IMR-90 (cell line): ENCODE measurements around the gene PHACTR3. TPM values are rescaled to one million over a fixed set of nuclear protein-coding genes. Genes with fewer than 3 reads are reported as not detected.

Experiments used
- ATAC-seq: fragments of 200-7000 bp; cut with Tn5 transposase; 2 replicates; pipeline ENCODE4 v1.9.1; 2020; ENCODE audit warnings: low read depth, mild to moderate bottlenecking, moderate library complexity
- BruUV-seq: library from RNA; stranded (reverse); fragments of 400-500 nt; replicated peaks from 2 replicates; lab custom pipeline; 2021; lab: Mats Ljungman, UMichigan
- CTCF ChIA-PET: fragments of 300-600 bp; formaldehyde crosslinking; extraction: SDS; loops from one replicate; lab custom pipeline; 2021; ENCODE audit warnings: antibody characterized with exemption; lab: Yijun Ruan, JAX
- POLR2A ChIA-PET: fragments of 300-600 bp; sonication (Branson Sonifier 250); formaldehyde crosslinking; loops from one replicate; lab custom pipeline; 2022; ENCODE audit warnings: antibody characterized with exemption; ENCODE audit not compliant: unreplicated experiment; lab: Charles Lee
- DNase-seq: peaks from one replicate; pipeline ENCODE4 v3.0.0; 2013
- H2AFZ ChIP-seq: replicated peaks from 2 replicates; pipeline ENCODE3; 2013; ENCODE audit warnings: low read length, mild to moderate bottlenecking; ENCODE audit not compliant: poor library complexity
- H2AK5ac ChIP-seq: 2 replicates; pipeline ENCODE4 v1.6.1; 2013; ENCODE audit warnings: low read depth, low read length, inconsistent platforms
- H2AK9ac ChIP-seq: replicated peaks from 2 replicates; pipeline ENCODE3; 2013; ENCODE audit warnings: mild to moderate bottlenecking, low read depth, low read length, moderate library complexity; ENCODE audit not compliant: poor library complexity
- H2BK120ac ChIP-seq: 2 replicates; pipeline ENCODE4 v1.6.1; 2013; ENCODE audit warnings: low read depth, low read length, inconsistent platforms
- H2BK15ac ChIP-seq: 3 replicates; pipeline ENCODE4 v1.6.1; 2013; ENCODE audit warnings: low read depth, low read length, inconsistent platforms
- H2BK20ac ChIP-seq: 2 replicates; pipeline ENCODE4 v1.6.1; 2013; ENCODE audit warnings: low read depth, mild to moderate bottlenecking, inconsistent platforms, low read length, moderate library complexity
- H2BK5ac ChIP-seq: 2 replicates; pipeline ENCODE4 v1.6.1; 2013; ENCODE audit warnings: mild to moderate bottlenecking, low read depth, low read length, inconsistent platforms; ENCODE audit not compliant: poor library complexity, severe bottlenecking
- H3K14ac ChIP-seq: replicated peaks from 2 replicates; pipeline ENCODE4 v1.6.1; 2013; ENCODE audit warnings: low read depth, low read length, inconsistent platforms
- H3K18ac ChIP-seq: 2 replicates; pipeline ENCODE4 v1.6.1; 2013; ENCODE audit warnings: low read depth, low read length, control low read depth
- H3K23ac ChIP-seq: 2 replicates; pipeline ENCODE4 v1.6.1; 2013; ENCODE audit warnings: low read depth, low read length, inconsistent platforms
- H3K27ac ChIP-seq: 2 replicates; pipeline ENCODE4 v1.5.1; 2013; ENCODE audit warnings: mild to moderate bottlenecking, control low read depth, low read length; ENCODE audit not compliant: insufficient read depth
- H3K27me3 ChIP-seq: 2 replicates; pipeline ENCODE4 v1.6.1; 2013; ENCODE audit warnings: low read length; ENCODE audit not compliant: control insufficient read depth, insufficient read depth
- H3K36me3 ChIP-seq: 2 replicates; pipeline ENCODE4 v1.6.1; 2013; ENCODE audit warnings: low read length, mixed read lengths; ENCODE audit not compliant: control insufficient read depth, insufficient read depth
- H3K4ac ChIP-seq: 2 replicates; pipeline ENCODE4 v1.6.1; 2013; ENCODE audit warnings: low read depth, low read length, inconsistent platforms
- H3K4me1 ChIP-seq: 2 replicates; pipeline ENCODE4 v1.6.1; 2013; ENCODE audit warnings: low read length, mixed read lengths; ENCODE audit not compliant: control insufficient read depth, insufficient read depth
- H3K4me2 ChIP-seq: 2 replicates; pipeline ENCODE4 v1.6.1; 2013; ENCODE audit warnings: low read depth, mild to moderate bottlenecking, control low read depth, low read length, moderate library complexity
- H3K4me3 ChIP-seq: 2 replicates; pipeline ENCODE4 v1.5.1; 2013; ENCODE audit warnings: low read depth, mild to moderate bottlenecking, control low read depth, low read length, moderate library complexity; ENCODE audit not compliant: insufficient read depth
- H3K56ac ChIP-seq: 2 replicates; pipeline ENCODE4 v1.6.1; 2013; ENCODE audit warnings: low read length, inconsistent platforms; ENCODE audit not compliant: insufficient read depth; ENCODE audit errors: extremely low read depth
- H3K79me1 ChIP-seq, 2 experiments: 2 replicates each; pipeline ENCODE4 v1.6.1; 2013; ENCODE audit warnings: low read length in 2 of 2, inconsistent platforms in 1 of 2, low read depth in 1 of 2
- H3K9ac ChIP-seq: 2 replicates; pipeline ENCODE4 v1.6.1; 2013; ENCODE audit warnings: low read depth, low read length, control low read depth
- H3K9me1 ChIP-seq: 2 replicates; pipeline ENCODE4 v1.6.1; 2013; ENCODE audit warnings: low read length, inconsistent platforms; ENCODE audit not compliant: insufficient read depth
- H3K9me3 ChIP-seq: 2 replicates; pipeline ENCODE4 v1.6.1; 2013; ENCODE audit warnings: low read length; ENCODE audit not compliant: control insufficient read depth, insufficient read depth
- H4K20me1 ChIP-seq: 2 replicates; pipeline ENCODE4 v1.6.1; 2013; ENCODE audit warnings: low read length, inconsistent platforms; ENCODE audit not compliant: insufficient read depth
- H4K5ac ChIP-seq: 2 replicates; pipeline ENCODE4 v1.6.1; 2013; ENCODE audit warnings: mild to moderate bottlenecking, low read depth, low read length, control low read depth
- H4K8ac ChIP-seq, 2 experiments: 2 replicates each; pipeline ENCODE4 v1.6.1; 2013; ENCODE audit warnings: low read depth in 2 of 2, low read length in 2 of 2, control low read depth in 1 of 2, inconsistent platforms in 1 of 2
- H4K91ac ChIP-seq: 2 replicates; pipeline ENCODE4 v1.6.1; 2013; ENCODE audit warnings: low read depth, low read length, inconsistent platforms; ENCODE audit not compliant: insufficient read depth
- BHLHE40 ChIP-seq: fragments of 150-350 bp; IDR thresholded peaks from 2 replicates; pipeline ENCODE4 v1.6.1; 2016; ENCODE audit warnings: mild to moderate bottlenecking, low read depth, low read length
- CEBPB ChIP-seq: IDR thresholded peaks from 2 replicates; pipeline ENCODE4 v1.6.1; 2012; ENCODE audit warnings: low read depth, low read length, improper control_type of control experiment
- CHD1 ChIP-seq: IDR thresholded peaks from 2 replicates; pipeline ENCODE4 v1.6.1; 2012; ENCODE audit warnings: low read depth, low read length, improper control_type of control experiment
- CTCF ChIP-seq: conservative IDR thresholded peaks from 2 replicates; pipeline ENCODE4 v1.5.1; 2012; ENCODE audit warnings: mild to moderate bottlenecking, low read depth, low read length, improper control_type of control experiment
- ELK1 ChIP-seq: fragments of 150-350 bp; IDR thresholded peaks from 2 replicates; pipeline ENCODE4 v1.6.1; 2016; ENCODE audit warnings: low read depth, mild to moderate bottlenecking, low read length, moderate library complexity, borderline replicate concordance
- FOS ChIP-seq: fragments of 150-350 bp; IDR thresholded peaks from 2 replicates; pipeline ENCODE4 v1.6.1; 2016; ENCODE audit warnings: low read depth, low read length
- MAFK ChIP-seq: IDR thresholded peaks from 2 replicates; pipeline ENCODE4 v1.6.1; 2012; ENCODE audit warnings: low read depth, low read length, improper control_type of control experiment
- MAZ ChIP-seq: IDR thresholded peaks from 2 replicates; pipeline ENCODE4 v1.6.1; 2012; ENCODE audit warnings: low read depth, mild to moderate bottlenecking, low read length, improper control_type of control experiment, moderate library complexity, borderline replicate concordance
- NFE2L2 ChIP-seq: fragments of 150-350 bp; IDR thresholded peaks from 2 replicates; pipeline ENCODE4 v1.6.1; 2016; ENCODE audit warnings: low read depth, mild to moderate bottlenecking, low read length
- RAD21 ChIP-seq: IDR thresholded peaks from 2 replicates; pipeline ENCODE4 v1.6.1; 2012; ENCODE audit warnings: low read length, improper control_type of control experiment
- RCOR1 ChIP-seq: IDR thresholded peaks from 2 replicates; pipeline ENCODE4 v1.6.1; 2012; ENCODE audit warnings: mild to moderate bottlenecking, low read length, improper control_type of control experiment; ENCODE audit not compliant: insufficient replicate concordance
- RFX5 ChIP-seq: IDR thresholded peaks from 2 replicates; pipeline ENCODE4 v1.8.0; 2012; ENCODE audit warnings: low read depth, mild to moderate bottlenecking, low read length, moderate library complexity
- SMC3 ChIP-seq: fragments of 150-350 bp; IDR thresholded peaks from 2 replicates; pipeline ENCODE4 v1.6.1; 2016; ENCODE audit warnings: low read depth, mild to moderate bottlenecking, antibody characterized with exemption, low read length, moderate library complexity
- WGBS, 2 experiments: methylation state at CpG; one replicate each; pipeline versions ENCODE4 v1.1.5 to v1.1.7; 2013; ENCODE audit warnings: missing lambda C conversion rate in 2 of 2; ENCODE audit not compliant: insufficient read length in 1 of 2; ENCODE audit errors: extremely low coverage in 2 of 2; 5-methylcytosine and 5-hydroxymethylcytosine counted together
- dilution Hi-C: fragments of 300-500 bp; cut with HindIII; formaldehyde crosslinking; loops from one replicate; pipeline ENCODE4 v1.14.3; 2018; ENCODE audit warnings: low sequenced_read_pairs; ENCODE audit not compliant: unreplicated experiment
- in situ Hi-C: fragments of 300-500 bp; cut with MboI; formaldehyde crosslinking; loops from 3 replicates; pipeline ENCODE4 v1.14.3; 2019; ENCODE audit warnings: low sequenced_read_pairs, inconsistent platforms, mixed read lengths
- intact Hi-C: fragments of 100-400 bp; cut with micrococcal nuclease; formaldehyde crosslinking; loops from 2 replicates; pipeline ENCODE4 v1.10.0; 2022
- polyA plus RNA-seq, 3 experiments: library from polyadenylated mRNA; depleted of rRNA; stranded (reverse); fragments of >200 nt; gene quantifications; 2 replicates each; pipeline ENCODE4 v1.2.3, GENCODE V29; 2012; ENCODE audit warnings: low replicate concordance in 1 of 3
- total RNA-seq: library from RNA; depleted of rRNA; stranded (reverse); fragments of >200 nt; gene quantifications from 2 replicates; pipeline ENCODE4 v1.2.3, GENCODE V29; 2012

PHACTR3 gene
- total and polyA plus RNA-seq, 2 of the 4 experiments (the other 2 are of a cell fraction) = not detected

DNA sequence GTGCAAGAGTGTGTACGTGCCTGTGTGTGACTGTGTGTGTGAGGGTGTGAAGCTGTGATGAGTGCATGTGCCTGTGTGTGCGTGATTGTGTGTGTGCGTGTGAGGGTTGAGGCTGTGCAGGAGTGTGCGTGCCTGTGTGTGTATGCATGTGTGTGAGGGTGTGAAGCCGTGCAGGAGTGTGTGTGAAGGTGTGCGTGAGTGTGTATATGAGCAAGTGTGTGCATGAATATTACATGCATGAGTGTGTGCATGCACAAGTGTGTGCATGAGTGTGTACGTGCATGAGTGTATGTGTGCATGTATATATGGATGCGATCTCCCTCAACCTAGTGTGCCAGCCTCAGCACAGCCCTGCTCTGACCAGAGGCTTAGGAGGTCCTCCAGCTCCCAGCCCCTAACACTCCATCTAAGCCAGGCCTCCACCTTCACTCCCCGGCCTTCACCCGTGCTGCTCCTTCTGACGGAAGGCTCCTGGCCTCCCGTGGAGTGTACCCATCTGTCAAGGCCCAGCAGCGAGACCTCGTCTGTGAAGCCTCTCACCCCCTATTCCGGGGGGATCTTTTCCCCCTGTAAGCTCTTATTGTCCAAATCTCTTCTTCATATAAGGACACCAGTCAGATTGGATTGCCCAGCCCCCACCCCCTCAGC is 19.9 kb upstream of the PHACTR3 start:
- Histone ChIP-seq H3K4me1 (no peaks in the 10 kb centered on the region), H2BK120ac (no peak overlapping the region), H2AK5ac (no peak overlapping the region), H3K79me1 (no peaks in the 10 kb centered on the region), H2BK20ac (no peak overlapping the region), H3K4me2 (no peak overlapping the region), H2BK5ac (no peak overlapping the region), H4K8ac (no peak overlapping the region), H3K9me3 (peaks cover 3% of the 10 kb centered on the region; the same call in 1 of the 2 replicates), H2AFZ (no peak overlapping the region), H3K27ac (no peak overlapping the region), H3K27me3 (no peaks in the 10 kb centered on the region), H3K23ac (no peak overlapping the region), H4K5ac (no peak overlapping the region), H3K4ac (no peak overlapping the region), H2BK15ac (no peak overlapping the region), H2AK9ac (no peak overlapping the region), H3K4me3 (no peak overlapping the region), H3K9ac (no peak overlapping the region), H3K56ac (no peak overlapping the region), H3K18ac (no peak overlapping the region), H3K9me1 (no peaks in the 10 kb centered on the region), H4K20me1 (no peaks in the 10 kb centered on the region), H4K91ac (no peak overlapping the region), H3K36me3 (no peaks in the 10 kb centered on the region), H3K14ac (no peak overlapping the region)
- ChIA-PET POLR2A (no interaction called here), CTCF (no interaction called here)
- DNase-seq = no peak
- WGBS, 2 experiments = 86% methylated on average over 8 of the region's 15 CpGs; no CpG with 5 or more reads in 1 of the 2 experiments
- intact Hi-C loops = no loop called here
- no peak for TF ChIP-seq BHLHE40
- TF ChIP-seq NFE2L2 = no peak
- no peak for TF ChIP-seq RFX5
- no peak for TF ChIP-seq ELK1
- no peak for TF ChIP-seq RAD21
- no peak for TF ChIP-seq CHD1
- no peak for TF ChIP-seq SMC3
- TF ChIP-seq MAFK = no peak
- TF ChIP-seq FOS = no peak
- TF ChIP-seq MAZ = no peak
- TF ChIP-seq CEBPB = no peak
- TF ChIP-seq RCOR1 = no peak
- no peak for TF ChIP-seq CTCF
- ATAC-seq = no peak
- BruUV-seq = no TSS peak
- in situ Hi-C loops = no loop called here
- dilution Hi-C loops = no loop called here
